ENCODE results near the gene FYB1. TPM values are rescaled to one million over a fixed set of nuclear protein-coding genes. Genes with fewer than 3 reads are reported as not detected.

Gene FYB1
- total RNA-seq, 1 experiment from 2014 or later = not detected

DNA sequence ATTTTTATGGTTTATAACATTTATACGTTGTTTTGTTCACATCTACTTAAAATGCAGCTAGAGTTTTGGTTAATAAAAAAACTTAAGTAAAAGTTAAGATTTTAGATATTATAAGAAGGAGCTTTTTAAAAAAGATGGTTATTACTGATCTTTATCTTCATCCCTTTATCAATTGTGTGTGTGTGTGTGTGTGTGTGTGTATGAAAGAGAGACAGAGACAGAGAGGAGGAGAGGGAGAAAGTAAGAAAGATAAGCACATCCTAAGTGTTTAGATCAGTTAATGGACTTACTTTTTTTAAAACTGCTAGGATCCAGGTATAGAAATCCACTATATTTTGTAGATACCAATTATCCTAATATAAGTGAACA, 99.3 kb downstream of the FYB1 start:
- Histone ChIP-seq H3T11ph (ENCODE audit: low read length) (no peak overlapping the region), H3K18ac (ENCODE audit: insufficient read length, low read depth, low read length) (no peak overlapping the region), H3K9ac (ENCODE audit: extremely low read depth, insufficient read length, low read length) (no peak overlapping the region), H2BK5ac (ENCODE audit: insufficient read length, low read length) (no peak overlapping the region), H3K4me1 (ENCODE audit: insufficient read depth, low read length) (no peaks in the 10 kb centered on the region), H4K5ac (ENCODE audit: insufficient read length, low read depth, low read length) (no peak overlapping the region), H3K79me2 (ENCODE audit: insufficient read depth, low read length) (no peaks in the 10 kb centered on the region), H2AK5ac (ENCODE audit: insufficient read length, low read length) (no peak overlapping the region), H3K23ac (ENCODE audit: insufficient read length, low read depth, low read length) (no peak overlapping the region), H3K27ac (ENCODE audit: insufficient read length, low read depth, low read length) (no peak overlapping the region), H3K4ac (ENCODE audit: low read depth, low read length) (no peak overlapping the region), H4K8ac (replicated peaks; ENCODE audit: insufficient read length, low read depth, low read length) (no peak overlapping the region), H2BK120ac (ENCODE audit: low read depth, low read length, poor library complexity, severe bottlenecking) (no peak overlapping the region), H4K20me1 (ENCODE audit: control insufficient read depth, insufficient read depth, insufficient read length) (no peaks in the 10 kb centered on the region), H2BK20ac (ENCODE audit: low read depth, low read length, poor library complexity, severe bottlenecking) (no peak overlapping the region), H3K56ac (ENCODE audit: insufficient read length, low read depth, low read length) (no peak overlapping the region), H2BK12ac (ENCODE audit: insufficient read length, low read depth, low read length) (no peak overlapping the region), H3K14ac (ENCODE audit: insufficient read depth, low read length) (no peak overlapping the region), H3K4me2 (ENCODE audit: insufficient read depth, insufficient read length, low read length) (no peak overlapping the region), H3K9me3 (ENCODE audit: control insufficient read depth, low read depth, low read length) (no peaks in the 10 kb centered on the region), H3K79me1 (ENCODE audit: insufficient read depth, low read depth, low read length, poor library complexity, severe bottlenecking) (no peaks in the 10 kb centered on the region), H2BK15ac (ENCODE audit: low read depth, low read length) (no peak overlapping the region), H3K23me2 (ENCODE audit: insufficient read length, low read depth, low read length, poor library complexity, severe bottlenecking) (no peaks in the 10 kb centered on the region), H3K27me3 (ENCODE audit: insufficient read depth, low read length) (no peaks in the 10 kb centered on the region), H4K91ac (ENCODE audit: insufficient read length, low read depth, low read length) (no peak overlapping the region), H2AFZ (ENCODE audit: low read length) (no peak overlapping the region)
- Mint-ChIP-seq H3K27ac (no peak overlapping the region), H3K4me3 (no peak overlapping the region), H3K27me3 (ENCODE audit: low read depth) (no peaks in the 10 kb centered on the region), H3K4me1 (no peaks in the 10 kb centered on the region), H3K9me3 (no peaks in the 10 kb centered on the region), H3K36me3 (ENCODE audit: insufficient read depth in 1 of 3, low read depth in 3 of 3) (no peaks in the 10 kb centered on the region)
- TF ChIP-seq, protein P1, sequence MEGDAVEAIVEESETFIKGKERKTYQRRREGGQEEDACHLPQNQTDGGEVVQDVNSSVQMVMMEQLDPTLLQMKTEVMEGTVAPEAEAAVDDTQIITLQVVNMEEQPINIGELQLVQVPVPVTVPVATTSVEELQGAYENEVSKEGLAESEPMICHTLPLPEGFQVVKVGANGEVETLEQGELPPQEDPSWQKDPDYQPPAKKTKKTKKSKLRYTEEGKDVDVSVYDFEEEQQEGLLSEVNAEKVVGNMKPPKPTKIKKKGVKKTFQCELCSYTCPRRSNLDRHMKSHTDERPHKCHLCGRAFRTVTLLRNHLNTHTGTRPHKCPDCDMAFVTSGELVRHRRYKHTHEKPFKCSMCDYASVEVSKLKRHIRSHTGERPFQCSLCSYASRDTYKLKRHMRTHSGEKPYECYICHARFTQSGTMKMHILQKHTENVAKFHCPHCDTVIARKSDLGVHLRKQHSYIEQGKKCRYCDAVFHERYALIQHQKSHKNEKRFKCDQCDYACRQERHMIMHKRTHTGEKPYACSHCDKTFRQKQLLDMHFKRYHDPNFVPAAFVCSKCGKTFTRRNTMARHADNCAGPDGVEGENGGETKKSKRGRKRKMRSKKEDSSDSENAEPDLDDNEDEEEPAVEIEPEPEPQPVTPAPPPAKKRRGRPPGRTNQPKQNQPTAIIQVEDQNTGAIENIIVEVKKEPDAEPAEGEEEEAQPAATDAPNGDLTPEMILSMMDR (conservative IDR thresholded peaks at IDR 0.05) = no peak
- no peak for DNase-seq
- WGBS (ENCODE audit: extremely low coverage, insufficient read length, low lambda C conversion rate) = no CpG with 5 or more reads among the region's 1 CpG

All from H9 (cell line).